ENCODE measurements around the gene CTDP1.

- TF ChIP-seq CTCF (IDR thresholded peaks at IDR 0.05; ENCODE audit: low read length) (no peak), EZH2 (IDR thresholded peaks at IDR 0.05; ENCODE audit: borderline replicate concordance, low read length) (no peak)
These were observed 57.2 kb downstream of the CTDP1 start for GRCh38 chr18:79736846-79737245.

Data from OCI-LY1 (cell line).